Keratinocyte (primary cell): ENCODE results near the gene NEURL1. TPM values are rescaled to one million over a fixed set of nuclear protein-coding genes. Genes with fewer than 3 reads are reported as not detected.

ENCODE experiments used
- DNase-seq: peaks from one replicate; pipeline ENCODE4 v3.0.0-alpha.2; 2011; ENCODE audit warnings: low read depth, missing footprints, low spot score
- FAIRE-seq: peaks from 2 replicates; lab custom pipeline; 2011; peaks lifted over from hg19 to GRCh38; lab: Jason Lieb, UNC
- H2AFZ ChIP-seq: 2 replicates; pipeline ENCODE4 v1.6.0; 2012; ENCODE audit warnings: low read length, control low read depth, inconsistent platforms; ENCODE audit not compliant: control insufficient read depth
- H3K27ac ChIP-seq: 2 replicates; pipeline ENCODE4 v1.5.1; 2011; ENCODE audit warnings: low read length; ENCODE audit not compliant: control insufficient read depth, insufficient read depth
- H3K27me3 ChIP-seq: 3 replicates; pipeline ENCODE4 v1.6.0; 2011; ENCODE audit warnings: low read length; ENCODE audit not compliant: control insufficient read depth, insufficient read depth; ENCODE audit errors: extremely low read depth
- H3K36me3 ChIP-seq, 2 experiments: 2 replicates in 1 of 2; 3 replicates in 1 of 2; pipeline ENCODE4 v1.5.1; 2011; ENCODE audit warnings: low read length in 2 of 2, mild to moderate bottlenecking in 1 of 2; ENCODE audit not compliant: control insufficient read depth in 2 of 2, insufficient read depth in 2 of 2; ENCODE audit errors: extremely low read depth in 1 of 2
- H3K4me1 ChIP-seq: 3 replicates; pipeline ENCODE4 v1.5.1; 2011; ENCODE audit warnings: low read length; ENCODE audit not compliant: control insufficient read depth, insufficient read depth; ENCODE audit errors: extremely low read depth
- H3K4me2 ChIP-seq: 3 replicates; pipeline ENCODE4 v1.6.0; 2011; ENCODE audit warnings: low read depth, low read length; ENCODE audit not compliant: control insufficient read depth, insufficient read depth; ENCODE audit errors: extremely low read depth
- H3K4me3 ChIP-seq, 3 experiments: fragments of 200-600 bp in 1 of 3; sonication (generic) in 1 of 3; 2 replicates in 2 of 3; 3 replicates in 1 of 3; pipeline ENCODE4 v1.5.1; 2011 to 2016; ENCODE audit warnings: low read length in 3 of 3, mild to moderate bottlenecking in 3 of 3, control low read depth in 2 of 3, inconsistent platforms in 1 of 3, low read depth in 1 of 3, mixed read lengths in 1 of 3, mixed run types in 1 of 3, moderate library complexity in 1 of 3; ENCODE audit not compliant: control insufficient read depth in 2 of 3, insufficient read depth in 2 of 3; ENCODE audit errors: extremely low read depth in 1 of 3
- H3K79me2 ChIP-seq: 2 replicates; pipeline ENCODE4 v1.6.0; 2012; ENCODE audit warnings: low read length; ENCODE audit not compliant: control insufficient read depth, insufficient read depth
- H3K9ac ChIP-seq: 3 replicates; pipeline ENCODE4 v1.6.0; 2011; ENCODE audit warnings: low read length; ENCODE audit not compliant: control insufficient read depth, insufficient read depth; ENCODE audit errors: extremely low read depth
- H3K9me1 ChIP-seq: 3 replicates; pipeline ENCODE4 v1.6.0; 2011; ENCODE audit warnings: low read length; ENCODE audit not compliant: control insufficient read depth, insufficient read depth; ENCODE audit errors: extremely low read depth
- H3K9me3 ChIP-seq: 2 replicates; pipeline ENCODE4 v1.5.1; 2012; ENCODE audit warnings: low read depth, low read length; ENCODE audit not compliant: control insufficient read depth
- H4K20me1 ChIP-seq: 3 replicates; pipeline ENCODE4 v1.6.0; 2011; ENCODE audit warnings: low read length; ENCODE audit not compliant: control insufficient read depth, insufficient read depth; ENCODE audit errors: extremely low read depth
- CTCF ChIP-seq, 3 experiments: IDR thresholded peaks in 1 of 3; conservative IDR thresholded peaks in 1 of 3; optimal IDR thresholded peaks in 1 of 3; 2 replicates in 2 of 3; 3 replicates in 1 of 3; pipeline versions ENCODE3 to v1.5.1; 2011; ENCODE audit warnings: low read length in 3 of 3, mild to moderate bottlenecking in 3 of 3, moderate library complexity in 2 of 3, control low read depth in 1 of 3, inconsistent platforms in 1 of 3; ENCODE audit not compliant: insufficient read depth in 2 of 3; ENCODE audit errors: extremely low read depth in 1 of 3
- EZH2 ChIP-seq: IDR thresholded peaks from one replicate; pipeline ENCODE4 v1.6.1; 2012; ENCODE audit warnings: inconsistent platforms, mild to moderate bottlenecking, low read length, moderate library complexity
- dilution Hi-C: fragments of 300-500 bp; cut with MboI; formaldehyde crosslinking; loops from one replicate; pipeline ENCODE4 v1.7.0; 2020; ENCODE audit warnings: low sequenced_read_pairs; ENCODE audit not compliant: extremely low pct_ligation_motif_present
- polyA plus RNA-seq, 5 experiments: library from polyadenylated mRNA; depleted of rRNA in 3 of 5; stranded (reverse) in 3 of 5; stranded (forward) in 1 of 5; unstranded in 1 of 5; fragments of >200 nt; gene quantifications; 1 replicate in 1 of 5; 2 replicates in 3 of 5; 3 replicates in 1 of 5; pipeline versions ENCODE4 v1.2.1 to v1.2.3, GENCODE V29; 2011 to 2012; ENCODE audit warnings: missing spikeins in 2 of 5, low read depth in 1 of 5, low replicate concordance in 1 of 5

NEURL1 gene
- polyA plus RNA-seq, 1 donor (not counting 4 experiments of a cell fraction or from before 2014, with no cell fraction given), result 0.03 TPM

GRCh38 chr10:103548006-103548405 lies 54.5 kb downstream of the NEURL1 start:
- TF ChIP-seq EZH2 (no peak), CTCF (optimal IDR thresholded peaks at IDR 0.05 in 1 of 3, IDR thresholded peaks at IDR 0.05 in 1 of 3, conservative IDR thresholded peaks at IDR 0.05 in 1 of 3; ENCODE audit: extremely low read depth in 1 of 3, insufficient read depth in 2 of 3, low read length in 3 of 3) (no peak)

GRCh38 chr10:103548581-103549348 lies 55.3 kb downstream of the NEURL1 start:
- no peaks in the 10 kb centered on the region for H3K79me2 ChIP-seq
- H4K20me1 ChIP-seq, result no peaks in the 10 kb centered on the region
- H3K27ac ChIP-seq, result no peak overlapping the region
- H3K4me2 ChIP-seq, result no peak overlapping the region
- TF ChIP-seq EZH2, result no peak
- no peak for TF ChIP-seq CTCF (optimal IDR thresholded peaks at IDR 0.05 in 1 of 3, IDR thresholded peaks at IDR 0.05 in 1 of 3, conservative IDR thresholded peaks at IDR 0.05 in 1 of 3; ENCODE audit: extremely low read depth in 1 of 3, insufficient read depth in 2 of 3, low read length in 3 of 3)
- H3K4me3 ChIP-seq, result no peak overlapping the region
- H3K9me1 ChIP-seq, result no peaks in the 10 kb centered on the region
- FAIRE-seq, result no peak
- DNase-seq, result no peak
- no peak overlapping the region for H3K9ac ChIP-seq
- H3K36me3 ChIP-seq, result no peaks in the 10 kb centered on the region
- H2AFZ ChIP-seq, result no peak overlapping the region
- no peaks in the 10 kb centered on the region for H3K4me1 ChIP-seq
- H3K27me3 ChIP-seq, result peaks cover 32% of the 10 kb centered on the region
- dilution Hi-C loops, result no loop called here
- H3K9me3 ChIP-seq, result no peaks in the 10 kb centered on the region

More at GRCh38 chr10:103548006-103548405, 54.5 kb downstream of the NEURL1 start:
- H3K9me3 ChIP-seq, result no peaks in the 10 kb centered on the region
- no peaks in the 10 kb centered on the region for H3K79me2 ChIP-seq
- no peaks in the 10 kb centered on the region for H4K20me1 ChIP-seq
- DNase-seq (no peak), FAIRE-seq (no peak)
- no peak overlapping the region for H3K27ac ChIP-seq
- H3K9ac ChIP-seq, result no peak overlapping the region
- no peaks in the 10 kb centered on the region for H3K9me1 ChIP-seq
- H3K27me3 ChIP-seq, result peaks cover 35% of the 10 kb centered on the region
- no peaks in the 10 kb centered on the region for H3K36me3 ChIP-seq
- no peak overlapping the region for H2AFZ ChIP-seq
- H3K4me1 ChIP-seq, result peaks cover 2% of the 10 kb centered on the region
- H3K4me2 ChIP-seq, result no peak overlapping the region
- dilution Hi-C loops, result no loop called here
- no peak overlapping the region for H3K4me3 ChIP-seq
